ENCODE results near the gene DIDO1. TPM values are rescaled to one million over a fixed set of nuclear protein-coding genes. Genes with fewer than 3 reads are reported as not detected.
A peak's percentile ranks its signal among the peaks of the same experiment; 100 is the strongest.

The DIDO1 gene
- total and polyA plus RNA-seq, 2 of the 13 experiments (the other 11 are each of a cell fraction or from before 2014, with no cell fraction given), result 75.0 to 75.1 TPM

- peak; percentile 47; the same call in 1 of the 2 replicates for TF ChIP-seq ZGPAT (CRISPR knock-in tag; IDR thresholded peaks at IDR 0.05)
- no peak for TF ChIP-seq CEBPG (CRISPR knock-in tag; IDR thresholded peaks at IDR 0.05)
- no peak for TF ChIP-seq CREM (IDR thresholded peaks at IDR 0.05)
- TF ChIP-seq CREM (CRISPR knock-in tag; IDR thresholded peaks at IDR 0.05), result no peak
- TF ChIP-seq FOXJ3 (CRISPR knock-in tag; IDR thresholded peaks at IDR 0.05; ENCODE audit: borderline replicate concordance), result no peak
- no peak for TF ChIP-seq ZNF615 (CRISPR knock-in tag; IDR thresholded peaks at IDR 0.05; ENCODE audit: borderline replicate concordance)
- TF ChIP-seq TBP (CRISPR knock-in tag; IDR thresholded peaks at IDR 0.05), result no peak
- no peak for TF ChIP-seq PRDM10 (CRISPR knock-in tag; IDR thresholded peaks at IDR 0.05; ENCODE audit: low read depth)
- no peak for TF ChIP-seq FUBP1 (CRISPR knock-in tag; IDR thresholded peaks at IDR 0.05; ENCODE audit: borderline replicate concordance)
- TF ChIP-seq ERF (CRISPR knock-in tag; IDR thresholded peaks at IDR 0.05), result no peak
- peak; percentile 63; the same call in 1 of the 2 replicates for TF ChIP-seq ZNF274 (CRISPR knock-in tag; IDR thresholded peaks at IDR 0.05)
- no peak for TF ChIP-seq HMGA1 (CRISPR knock-in tag; conservative IDR thresholded peaks at IDR 0.05)
- TF ChIP-seq ZNF138 (CRISPR knock-in tag; IDR thresholded peaks at IDR 0.05; ENCODE audit: low read depth), result 0 out of 2 replicates have a peak, but pooled peaks have one; percentile 19
- no peak for TF ChIP-seq SMAD3 (CRISPR knock-in tag; IDR thresholded peaks at IDR 0.05)
- TF ChIP-seq ZNF609 (CRISPR knock-in tag; IDR thresholded peaks at IDR 0.05; ENCODE audit: borderline replicate concordance), result no peak
- TF ChIP-seq ZSCAN20 (CRISPR knock-in tag; IDR thresholded peaks at IDR 0.05; ENCODE audit: borderline replicate concordance), result no peak
Measured at GRCh38 chr20:62876902-62877816, 49.1 kb downstream of the DIDO1 start (continued).

Measured in HepG2 (cell line).